Measurements from ENCODE around the gene SOCS2. TPM values are rescaled to one million over a fixed set of nuclear protein-coding genes. Genes with fewer than 3 reads are reported as not detected.

The SOCS2 gene
- total and polyA plus RNA-seq, 11 donors = 9.2 to 46.5 (median 19.0) TPM

DNA sequence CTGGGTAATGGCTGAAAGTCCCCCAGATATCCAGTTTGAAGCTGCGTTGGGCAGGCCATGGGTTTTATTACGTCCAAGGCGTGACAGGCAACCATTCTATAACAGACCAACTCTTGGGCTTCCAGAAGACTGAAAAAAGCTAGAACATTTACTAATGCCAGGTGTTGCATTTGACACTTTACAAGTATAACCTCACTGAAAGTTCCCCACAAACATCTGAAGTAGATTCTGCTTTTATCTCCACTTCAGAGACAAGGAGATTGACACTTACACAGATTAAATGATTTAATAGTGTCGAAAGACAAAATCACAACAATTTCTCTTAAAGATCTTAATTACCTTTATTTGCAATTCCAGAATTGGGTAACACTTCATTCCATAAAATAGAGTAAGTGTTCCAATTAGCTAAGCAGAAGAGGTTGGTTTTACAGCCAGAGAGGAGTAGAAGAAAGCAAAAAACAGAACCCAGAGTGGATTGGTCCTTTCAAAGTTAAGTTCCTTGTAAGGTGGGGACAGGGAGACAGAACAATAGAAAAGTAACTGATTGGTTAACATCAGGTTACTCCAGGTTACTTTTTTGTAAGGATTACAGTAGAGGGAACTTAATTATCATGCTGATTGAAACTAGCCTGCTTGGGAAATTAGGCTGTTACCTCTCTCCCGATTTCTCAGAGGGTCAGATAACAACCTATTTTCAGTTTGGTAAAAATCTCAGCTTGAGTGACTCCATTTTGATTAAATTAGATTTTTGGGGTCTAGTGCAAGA lies 11.3 kb downstream of the SOCS2 start:
- H3K4me3 ChIP-seq = no peak overlapping the region
- no peaks in the 10 kb centered on the region for H3K9me3 ChIP-seq
- peaks cover 0 to 22% (median 9%) of the 10 kb centered on the region in 12 donors for H3K4me1 ChIP-seq
- WGBS, 4 donors = 90 to 95% (median 93%) methylated on average over 5 of the region's 5 CpGs
- no peak for DNase-seq
- intact Hi-C loops (cut with DNase I) = no loop called here
- no peak overlapping the region for H3K27ac ChIP-seq
- peaks cover 0 to 50% (median 10%) of the 10 kb centered on the region in 9 donors for H3K36me3 ChIP-seq
- TF ChIP-seq, protein P1, sequence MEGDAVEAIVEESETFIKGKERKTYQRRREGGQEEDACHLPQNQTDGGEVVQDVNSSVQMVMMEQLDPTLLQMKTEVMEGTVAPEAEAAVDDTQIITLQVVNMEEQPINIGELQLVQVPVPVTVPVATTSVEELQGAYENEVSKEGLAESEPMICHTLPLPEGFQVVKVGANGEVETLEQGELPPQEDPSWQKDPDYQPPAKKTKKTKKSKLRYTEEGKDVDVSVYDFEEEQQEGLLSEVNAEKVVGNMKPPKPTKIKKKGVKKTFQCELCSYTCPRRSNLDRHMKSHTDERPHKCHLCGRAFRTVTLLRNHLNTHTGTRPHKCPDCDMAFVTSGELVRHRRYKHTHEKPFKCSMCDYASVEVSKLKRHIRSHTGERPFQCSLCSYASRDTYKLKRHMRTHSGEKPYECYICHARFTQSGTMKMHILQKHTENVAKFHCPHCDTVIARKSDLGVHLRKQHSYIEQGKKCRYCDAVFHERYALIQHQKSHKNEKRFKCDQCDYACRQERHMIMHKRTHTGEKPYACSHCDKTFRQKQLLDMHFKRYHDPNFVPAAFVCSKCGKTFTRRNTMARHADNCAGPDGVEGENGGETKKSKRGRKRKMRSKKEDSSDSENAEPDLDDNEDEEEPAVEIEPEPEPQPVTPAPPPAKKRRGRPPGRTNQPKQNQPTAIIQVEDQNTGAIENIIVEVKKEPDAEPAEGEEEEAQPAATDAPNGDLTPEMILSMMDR (IDR thresholded peaks at IDR 0.05) = no peak
- TF ChIP-seq POLR2A (IDR thresholded peaks at IDR 0.05) = no peak
- no peaks in the 10 kb centered on the region for H3K27me3 ChIP-seq
- ATAC-seq = no peak

DNA sequence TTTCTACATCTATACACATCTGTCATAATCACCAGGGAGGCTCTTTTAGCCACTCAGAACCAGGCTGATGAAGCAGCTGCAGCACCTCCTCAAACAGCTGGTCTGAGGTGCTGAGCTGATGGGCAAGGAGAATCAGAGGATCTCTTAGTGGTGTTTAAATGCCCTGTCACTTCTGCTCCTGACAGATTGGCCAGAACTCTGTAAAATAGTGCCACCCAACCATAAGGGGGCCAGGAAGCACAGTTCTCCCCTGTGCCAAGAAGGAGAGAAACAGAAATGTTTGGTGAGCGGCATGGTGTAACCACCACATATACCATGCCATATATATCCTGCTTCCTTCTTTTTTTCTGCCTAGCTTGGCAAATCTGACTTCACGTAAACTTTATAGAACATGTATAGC lies 12.8 kb downstream of the SOCS2 start:
- ATAC-seq = no peak
- TF ChIP-seq, protein P1 (IDR thresholded peaks at IDR 0.05) = no peak
- no peak for TF ChIP-seq POLR2A (IDR thresholded peaks at IDR 0.05)

DNA sequence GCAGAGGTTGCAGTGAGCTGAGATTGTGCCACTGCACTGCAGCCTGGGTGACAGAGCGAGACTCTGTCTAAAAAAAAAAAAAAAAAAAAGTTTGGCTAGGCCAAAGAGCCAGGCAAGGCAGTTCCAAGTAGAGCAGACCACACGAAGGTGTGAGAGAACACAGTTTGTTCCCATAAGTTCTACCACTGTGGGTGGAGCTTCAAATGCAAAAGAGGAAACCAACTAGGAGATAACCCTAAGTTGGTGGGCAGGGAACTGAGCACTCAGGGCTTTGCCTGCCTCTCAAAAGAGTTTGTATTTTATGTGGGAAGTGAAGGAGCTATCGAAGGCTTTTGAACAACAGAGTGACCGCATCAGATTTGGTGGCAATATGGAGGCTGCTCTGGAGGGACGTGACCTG lies 15.1 kb downstream of the SOCS2 start:
- TF ChIP-seq, protein P1 (IDR thresholded peaks at IDR 0.05) = no peak
- no peak for TF ChIP-seq POLR2A (IDR thresholded peaks at IDR 0.05)
- Histone ChIP-seq H3K36me3 (peaks cover 0 to 31% (median 0%) of the 10 kb centered on the region in 9 donors), H3K4me3 (no peak overlapping the region), H3K27me3 (no peaks in the 10 kb centered on the region), H3K9me3 (no peaks in the 10 kb centered on the region), H3K4me1 (peaks cover 0 to 21% (median 9%) of the 10 kb centered on the region in 12 donors), H3K27ac (no peak overlapping the region)
- DNase-seq (no peak), ATAC-seq (no peak)
- intact Hi-C loops (cut with DNase I) = no loop called here
- 78 to 85% (median 82%) methylated on average over 5 of the region's 5 CpGs for WGBS, 4 donors

More for the DNA sequence above, 12.8 kb downstream of the SOCS2 start:
- intact Hi-C loops (cut with DNase I) = no loop called here
- Histone ChIP-seq H3K4me3 (no peak overlapping the region), H3K9me3 (no peaks in the 10 kb centered on the region), H3K4me1 (peaks cover 0 to 9% (median under 1%) of the 10 kb centered on the region in 12 donors), H3K27me3 (no peaks in the 10 kb centered on the region), H3K27ac (no peak overlapping the region), H3K36me3 (peaks cover 0 to 42% (median 0%) of the 10 kb centered on the region in 9 donors)
- 92 to 98% (median 93%) methylated on average over 2 of the region's 2 CpGs for WGBS, 4 donors
- DNase-seq = no peak

DNA sequence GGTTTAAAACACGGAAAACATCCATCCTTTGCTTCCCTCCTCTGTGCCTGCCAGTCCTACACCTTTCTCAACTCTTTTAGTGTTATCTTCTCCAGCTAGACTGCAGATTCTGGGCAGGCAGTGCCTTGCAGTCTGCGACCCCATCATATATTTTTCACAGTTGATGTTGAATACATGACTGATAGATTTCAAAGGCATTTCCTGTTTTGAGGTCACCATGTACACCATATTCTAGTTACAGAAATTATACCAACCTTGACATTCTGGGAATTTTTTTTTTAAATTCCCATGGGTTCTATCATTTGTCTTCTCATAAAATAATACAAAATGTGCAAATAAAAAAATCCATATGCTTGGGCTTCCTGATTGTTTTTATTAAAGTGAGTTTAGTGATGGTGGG lies 16.6 kb downstream of the SOCS2 start:
- Histone ChIP-seq H3K27ac (no peak overlapping the region), H3K9me3 (no peaks in the 10 kb centered on the region), H3K27me3 (no peaks in the 10 kb centered on the region), H3K4me1 (peaks cover 0 to 33% (median 16%) of the 10 kb centered on the region in 12 donors), H3K36me3 (peaks cover 0 to 21% (median 0%) of the 10 kb centered on the region in 9 donors), H3K4me3 (no peak overlapping the region)
- intact Hi-C loops (cut with DNase I) = no loop called here
- 89 to 92% (median 90%) methylated on average over 2 of the region's 2 CpGs for WGBS, 4 donors
- no peak for DNase-seq
- no peak for ATAC-seq
- TF ChIP-seq, protein P1 (IDR thresholded peaks at IDR 0.05) = no peak
- no peak for TF ChIP-seq POLR2A (IDR thresholded peaks at IDR 0.05)
